ENCODE data around the gene SP3. TPM values are rescaled to one million over a fixed set of nuclear protein-coding genes. Genes with fewer than 3 reads are reported as not detected.
A peak's percentile ranks its signal among the peaks of the same experiment; 100 is the strongest.

SP3 gene
- total and polyA plus RNA-seq, 9 of the 15 experiments (the other 6 are each of a cell fraction or from before 2014, with no cell fraction given): 12.0 to 106 (median 74.9) TPM

DNA sequence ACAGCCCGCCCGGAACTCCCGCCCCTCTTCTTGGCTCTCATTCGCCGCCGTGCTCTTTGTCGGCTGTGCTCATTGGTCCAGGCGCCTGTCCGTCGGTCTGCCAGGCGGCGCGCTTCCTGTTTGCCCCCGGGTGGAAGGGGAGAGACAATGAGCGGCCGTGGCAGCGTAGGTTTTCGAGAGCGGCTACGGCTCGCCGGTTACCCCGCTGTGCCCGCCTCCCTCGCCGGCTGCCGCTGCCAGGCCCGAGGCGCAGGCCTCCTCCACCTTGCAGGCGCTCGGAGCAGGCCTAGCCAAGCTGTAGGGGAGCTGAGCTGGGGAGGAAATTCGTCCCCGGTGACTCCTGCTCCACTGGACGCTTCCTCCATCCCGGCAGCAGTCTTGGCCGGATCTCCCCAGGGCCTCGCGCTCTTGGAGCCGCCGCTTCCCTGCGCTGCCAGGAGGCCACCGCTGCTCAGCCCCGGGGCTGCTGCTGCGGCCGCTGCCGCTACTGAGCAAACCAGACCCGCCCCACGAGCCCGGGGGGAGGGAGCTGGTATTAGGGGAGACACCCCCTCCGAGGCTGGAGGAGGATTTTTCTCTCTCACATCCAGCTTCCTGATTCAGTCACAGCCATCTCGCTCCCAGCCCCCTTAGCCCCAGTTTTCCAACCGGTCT lies at the start of gene SP3 (continued):
- TF ChIP-seq CREB1 (IDR thresholded peaks at IDR 0.05) (peak; percentile 19), CREB1 (CRISPR knock-in tag; IDR thresholded peaks at IDR 0.05) (no peak), GATAD2A (IDR thresholded peaks at IDR 0.05) (no peak), RAD21 (CRISPR knock-in tag; conservative IDR thresholded peaks at IDR 0.05 in 1 of 2, IDR thresholded peaks at IDR 0.05 in 1 of 2) (peak in 1 of 2 experiments; percentile 24; a peak in 2 of 4 replicates), RNF219 (CRISPR knock-in tag; IDR thresholded peaks at IDR 0.05) (no peak), ZNF140 (CRISPR knock-in tag; IDR thresholded peaks at IDR 0.05) (no peak), ZNF507 (tag; conservative IDR thresholded peaks at IDR 0.05) (no peak), CHD1 (IDR thresholded peaks at IDR 0.05; ENCODE audit: low read length) (peak; percentile 96), HDGF (IDR thresholded peaks at IDR 0.05) (no peak), ZNF134 (CRISPR knock-in tag; conservative IDR thresholded peaks at IDR 0.05) (no peak), HMGN3 (IDR thresholded peaks at IDR 0.05; ENCODE audit: borderline replicate concordance, extremely low read depth, insufficient read length, low read depth, low read length) (peak; percentile 67), ZNF398 (CRISPR knock-in tag; IDR thresholded peaks at IDR 0.05) (no peak), SNIP1 (IDR thresholded peaks at IDR 0.05; ENCODE audit: low read depth) (no peak), BCL6 (CRISPR knock-in tag; IDR thresholded peaks at IDR 0.05) (no peak), ZFX (CRISPR knock-in tag; IDR thresholded peaks at IDR 0.05) (peak; percentile 90), MYNN (IDR thresholded peaks at IDR 0.05) (0 out of 2 replicates have a peak, but pooled peaks have one; percentile 51), MYNN (CRISPR knock-in tag; IDR thresholded peaks at IDR 0.05) (no peak), E4F1 (CRISPR knock-in tag; IDR thresholded peaks at IDR 0.05; ENCODE audit: borderline replicate concordance) (no peak), RAD51 (IDR thresholded peaks at IDR 0.05; ENCODE audit: borderline replicate concordance, low read depth) (no peak), ESRRA (IDR thresholded peaks at IDR 0.05; ENCODE audit: borderline replicate concordance, low read depth) (0 out of 2 replicates have a peak, but pooled peaks have one; percentile 16), CREBBP (IDR thresholded peaks at IDR 0.05; ENCODE audit: low read depth, low read length) (no peak), SRSF9 (IDR thresholded peaks at IDR 0.05; ENCODE audit: borderline replicate concordance, low read depth, low read length) (no peak)
- TF ChIP-seq, protein P1, sequence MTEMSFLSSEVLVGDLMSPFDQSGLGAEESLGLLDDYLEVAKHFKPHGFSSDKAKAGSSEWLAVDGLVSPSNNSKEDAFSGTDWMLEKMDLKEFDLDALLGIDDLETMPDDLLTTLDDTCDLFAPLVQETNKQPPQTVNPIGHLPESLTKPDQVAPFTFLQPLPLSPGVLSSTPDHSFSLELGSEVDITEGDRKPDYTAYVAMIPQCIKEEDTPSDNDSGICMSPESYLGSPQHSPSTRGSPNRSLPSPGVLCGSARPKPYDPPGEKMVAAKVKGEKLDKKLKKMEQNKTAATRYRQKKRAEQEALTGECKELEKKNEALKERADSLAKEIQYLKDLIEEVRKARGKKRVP (CRISPR knock-in tag; IDR thresholded peaks at IDR 0.05): peak; percentile 17; the same call in 1 of the 2 replicates

All from K562 (cell line).